Posterior vena cava (tissue), 2 donors: ENCODE data around the gene KRTAP5-7. TPM values are rescaled to one million over a fixed set of nuclear protein-coding genes. Genes with fewer than 3 reads are reported as not detected.

Experiments
- DNase-seq: peaks from one replicate; pipeline ENCODE4 v3.0.0-alpha.2; 2020; ENCODE audit warnings: low spot score
- intact Hi-C, 2 donors: fragments of 100-400 bp; cut with DNase I; formaldehyde crosslinking; loops; one replicate each; pipeline versions ENCODE4 v1.14.1 to v1.14.2; 2022 to 2023
- total RNA-seq, 2 donors: library from RNA; stranded (reverse); fragmentation: NEBNext Ultra II Directional; extraction: Animal tissue kit (Norgen Biotek cat#: 25700); gene quantifications; one replicate each; pipeline ENCODE4 v1.2.1, GENCODE V29; 2021
- donor health status: DM: yes; HTN: yes; CAD: no.
- donor health status: DM: yes; HTN: yes; CAD: no.

The KRTAP5-7 gene
- total RNA-seq, 2 donors from 2014 or later: 0.24 TPM; not detected in 1

DNA sequence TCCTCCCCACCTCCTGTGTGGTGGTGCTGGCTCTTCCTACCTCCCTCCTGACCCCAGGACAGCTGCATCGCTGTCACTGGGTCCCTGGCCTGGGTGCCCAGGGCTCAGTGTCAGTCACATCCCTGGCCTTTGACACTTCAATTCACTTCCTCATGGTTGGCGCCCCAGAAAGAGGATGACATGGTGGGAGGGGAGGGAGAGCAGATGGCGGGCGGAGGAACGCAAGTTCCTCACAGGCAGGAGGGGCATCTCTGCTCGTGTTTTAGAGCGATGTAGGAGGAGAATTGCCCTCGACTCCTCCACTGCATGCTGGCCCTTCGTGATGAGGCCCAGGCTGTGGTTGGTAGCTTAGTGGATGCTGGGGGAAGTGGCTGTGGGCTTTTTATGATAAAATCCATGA, 35.1 kb upstream of the KRTAP5-7 start:
- intact Hi-C loops: no loop called here
- peak; percentile 24 for DNase-seq

DNA sequence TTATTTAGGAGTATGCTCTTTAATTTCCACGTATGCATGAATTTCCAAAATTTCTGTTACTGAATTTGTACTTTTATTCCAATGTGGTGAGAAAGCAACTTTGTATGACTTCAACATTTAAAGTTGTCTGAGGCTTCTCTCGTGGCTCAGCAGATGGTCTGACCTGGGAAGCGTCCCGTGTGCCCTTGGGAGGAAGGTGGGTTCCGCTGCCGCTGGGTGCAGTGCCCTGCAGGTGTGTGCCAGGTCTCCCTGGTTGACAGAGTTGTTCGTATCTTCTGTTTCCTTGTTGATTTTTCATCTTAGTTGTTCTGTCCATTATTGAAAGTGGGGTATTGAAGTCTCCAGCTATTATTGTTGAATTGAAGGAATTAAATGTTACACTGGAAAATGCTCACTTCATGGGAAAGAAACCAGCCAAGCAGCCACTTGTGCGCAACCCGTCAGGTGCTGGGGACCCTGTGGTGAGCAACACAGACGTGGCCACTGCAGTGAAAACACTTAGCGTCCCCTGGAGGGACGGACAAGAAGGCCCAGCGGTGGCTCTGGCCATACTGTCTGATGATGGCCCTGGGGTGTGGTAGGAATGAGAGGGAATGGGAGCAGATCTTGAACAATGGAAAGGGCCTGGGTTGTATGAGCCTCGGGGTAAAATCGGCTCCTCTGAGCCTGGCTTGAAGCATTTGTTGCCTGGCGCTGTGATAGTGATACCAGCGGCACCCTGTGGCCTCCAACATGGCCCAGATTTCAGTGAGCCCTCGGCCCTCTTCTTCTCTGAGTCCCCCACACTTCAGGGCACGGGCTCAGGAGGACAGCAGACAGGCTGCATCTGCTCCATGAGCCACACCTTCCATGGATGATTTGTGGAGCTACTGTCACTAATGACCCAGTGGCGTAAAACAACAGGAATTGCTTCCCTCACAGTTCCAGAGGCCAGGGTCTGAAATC, 31.5 kb upstream of the KRTAP5-7 start:
- intact Hi-C loops: no loop called here
- peak; percentile 55 for DNase-seq

DNA sequence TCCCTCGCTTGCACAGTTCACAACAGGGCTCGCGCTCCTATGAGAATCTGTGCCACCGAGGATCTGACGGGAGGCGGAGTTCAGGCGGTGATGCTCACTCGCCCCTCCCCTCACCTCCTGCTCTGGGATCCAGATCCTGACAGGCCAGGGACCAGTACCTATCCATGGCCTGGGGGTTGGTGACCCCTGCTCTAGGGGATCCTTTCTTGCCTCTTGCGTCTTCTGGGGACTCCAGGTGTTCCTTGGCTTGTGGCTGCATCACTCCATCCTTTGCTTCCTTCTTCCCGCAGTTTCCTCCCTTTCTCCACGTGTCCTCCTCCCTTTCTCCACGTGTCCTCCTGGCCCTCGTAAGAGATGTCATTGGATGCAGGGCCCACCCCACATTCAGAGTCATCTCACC, 30.6 kb upstream of the KRTAP5-7 start:
- intact Hi-C loops: no loop called here
- DNase-seq: no peak

DNA sequence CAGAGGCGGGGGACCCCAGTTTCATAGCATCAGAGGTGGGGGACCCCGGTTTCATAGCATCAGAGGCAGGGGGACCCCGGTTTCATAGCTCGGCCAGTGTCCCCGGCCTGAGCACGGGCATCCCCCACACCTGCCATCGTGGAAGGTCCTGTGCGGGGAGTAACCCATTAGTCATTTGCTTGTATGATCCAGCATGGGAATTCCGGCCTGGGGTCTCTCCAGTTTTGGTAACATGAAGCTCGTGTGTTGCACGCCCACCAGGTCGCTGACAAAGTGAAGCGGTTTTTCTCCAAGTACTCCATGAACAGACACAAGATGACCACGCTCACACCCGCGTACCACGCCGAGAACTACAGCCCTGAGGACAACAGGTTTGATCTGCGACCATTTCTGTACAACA, 29.0 kb upstream of the KRTAP5-7 start:
- DNase-seq: peak; percentile 55

DNA sequence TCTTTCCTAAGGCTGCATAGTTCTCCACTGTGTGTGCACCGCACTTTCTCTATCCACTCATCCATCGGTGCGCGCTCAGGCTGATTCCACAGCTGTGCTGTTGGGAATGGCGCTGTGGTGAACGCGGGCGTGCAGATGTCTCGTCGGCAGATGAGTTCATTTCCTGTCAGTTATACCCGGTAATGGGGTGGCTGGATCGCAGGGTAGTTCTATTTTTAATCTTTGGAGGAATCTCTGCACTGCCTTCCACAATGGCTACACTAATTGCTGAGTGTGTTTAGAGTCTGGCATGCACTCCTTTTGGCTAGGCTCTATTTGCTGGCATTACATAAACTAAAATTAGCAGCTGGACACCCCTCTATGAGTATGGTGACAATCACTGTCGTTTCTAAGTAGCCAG, 27.9 kb upstream of the KRTAP5-7 start:
- intact Hi-C loops: no loop called here
- peak; percentile 51 for DNase-seq

More for the DNA sequence above, 29.0 kb upstream of the KRTAP5-7 start:
- intact Hi-C loops: no loop called here

DNA sequence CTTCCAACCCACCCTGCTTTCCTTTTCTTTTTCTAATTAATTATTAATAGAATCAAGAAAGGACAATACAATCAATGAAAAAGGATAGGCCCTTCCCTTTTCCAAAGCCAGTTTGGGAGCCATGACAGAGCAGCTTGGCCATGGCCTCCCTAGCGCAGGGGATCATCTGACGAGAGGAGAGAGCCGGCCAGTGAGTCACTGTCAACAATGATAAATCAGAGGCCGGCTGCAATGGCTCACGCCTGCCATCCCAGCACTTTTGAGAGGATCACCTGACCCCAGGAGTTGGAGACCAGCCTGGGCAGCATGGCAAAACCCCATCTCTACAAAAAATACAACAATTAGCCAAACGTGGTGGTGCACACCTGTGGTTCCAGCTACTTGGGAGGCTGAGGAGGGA, 27.5 kb upstream of the KRTAP5-7 start:
- peak; percentile 38 for DNase-seq

DNA sequence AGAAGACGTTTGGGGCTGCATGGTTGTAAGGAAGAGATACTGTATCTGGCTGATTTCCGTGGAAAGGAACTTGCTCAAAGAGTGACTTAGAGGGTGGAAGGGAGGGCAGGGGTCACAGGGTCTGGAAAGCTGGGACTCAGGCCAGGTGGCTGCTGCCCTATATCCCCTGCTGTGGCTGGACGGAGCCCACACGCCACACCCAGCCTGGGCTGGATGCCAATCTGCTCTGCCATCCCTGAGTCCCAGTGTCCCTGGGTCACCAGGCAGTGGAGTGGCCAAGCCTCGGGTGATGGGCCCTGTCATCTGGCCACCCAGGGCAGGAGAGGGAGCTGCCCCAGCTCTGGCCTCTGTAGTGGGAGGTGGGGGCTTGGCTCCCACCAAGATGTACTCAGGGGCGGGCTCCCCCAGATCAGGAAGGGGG, 26.5 kb upstream of the KRTAP5-7 start:
- DNase-seq: peak; percentile 44
- intact Hi-C loops: no loop called here

More for the DNA sequence above, 27.5 kb upstream of the KRTAP5-7 start:
- intact Hi-C loops: no loop called here

DNA sequence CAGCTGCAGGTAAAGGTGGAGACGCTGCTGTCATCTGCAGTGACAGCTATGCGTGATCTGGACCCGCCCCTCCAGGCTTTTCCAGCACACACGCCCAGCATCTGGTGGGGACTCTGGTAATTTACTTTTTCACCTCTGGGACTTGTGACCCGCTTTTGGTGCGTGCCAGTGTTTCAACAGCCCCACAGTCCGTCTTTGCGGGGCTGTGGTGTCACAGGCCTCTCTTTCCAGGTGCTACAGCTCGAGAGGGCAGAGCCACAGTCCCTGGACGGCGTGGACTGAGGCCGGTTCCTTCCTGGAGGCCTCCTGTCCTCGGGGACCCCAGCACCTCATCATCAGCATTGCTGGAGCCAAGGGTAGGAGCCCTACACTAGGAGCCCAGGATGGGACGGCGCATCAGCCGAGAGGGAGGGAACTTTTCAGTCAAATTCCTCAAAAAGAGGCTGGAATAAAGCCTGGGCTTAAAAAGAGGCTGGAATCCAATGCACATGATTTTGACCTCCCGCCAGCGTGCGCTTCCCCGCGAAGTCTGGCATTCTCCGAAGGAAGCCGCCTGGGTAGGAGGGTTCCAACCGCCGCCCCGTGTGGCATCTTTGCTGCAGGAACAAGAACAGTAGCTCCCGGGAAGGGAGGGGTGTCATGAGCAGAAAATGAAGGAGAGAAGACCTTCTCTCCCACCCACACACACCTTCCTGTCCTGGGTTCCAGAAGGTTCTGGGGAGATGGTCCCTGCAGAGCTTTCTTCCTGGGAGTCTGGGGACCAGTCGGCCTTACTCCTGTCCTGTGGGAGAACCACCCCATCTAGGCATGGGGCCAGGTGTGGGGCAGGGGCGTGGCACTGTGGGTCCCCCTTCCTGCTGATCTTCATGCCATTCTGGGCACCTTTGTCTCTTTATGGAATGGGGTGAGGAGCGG, 25.7 kb upstream of the KRTAP5-7 start:
- DNase-seq: peak; percentile 59

DNA sequence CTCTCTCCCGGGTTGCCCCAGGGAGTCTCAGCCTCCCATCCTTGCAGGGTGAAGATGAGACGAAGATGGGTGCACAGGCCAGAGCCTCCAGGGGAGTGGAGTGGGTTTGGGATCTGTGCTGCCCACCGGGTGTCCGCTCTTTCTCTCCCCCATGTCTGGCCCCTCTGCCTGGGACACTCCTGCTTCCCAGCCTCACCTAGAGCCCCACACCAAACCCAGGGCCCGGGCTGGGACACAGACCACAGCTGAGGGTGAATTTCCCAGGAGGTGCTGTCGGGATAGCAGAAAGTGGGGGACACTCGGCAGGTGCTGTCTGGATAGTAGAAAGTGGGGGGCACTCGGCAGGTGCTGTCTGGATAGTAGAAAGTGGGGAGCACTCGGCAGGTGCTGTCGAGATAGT, 25.0 kb upstream of the KRTAP5-7 start:
- intact Hi-C loops: no loop called here
- peak; percentile 28 for DNase-seq

More for the DNA sequence above, 25.7 kb upstream of the KRTAP5-7 start:
- intact Hi-C loops: no loop called here

DNA sequence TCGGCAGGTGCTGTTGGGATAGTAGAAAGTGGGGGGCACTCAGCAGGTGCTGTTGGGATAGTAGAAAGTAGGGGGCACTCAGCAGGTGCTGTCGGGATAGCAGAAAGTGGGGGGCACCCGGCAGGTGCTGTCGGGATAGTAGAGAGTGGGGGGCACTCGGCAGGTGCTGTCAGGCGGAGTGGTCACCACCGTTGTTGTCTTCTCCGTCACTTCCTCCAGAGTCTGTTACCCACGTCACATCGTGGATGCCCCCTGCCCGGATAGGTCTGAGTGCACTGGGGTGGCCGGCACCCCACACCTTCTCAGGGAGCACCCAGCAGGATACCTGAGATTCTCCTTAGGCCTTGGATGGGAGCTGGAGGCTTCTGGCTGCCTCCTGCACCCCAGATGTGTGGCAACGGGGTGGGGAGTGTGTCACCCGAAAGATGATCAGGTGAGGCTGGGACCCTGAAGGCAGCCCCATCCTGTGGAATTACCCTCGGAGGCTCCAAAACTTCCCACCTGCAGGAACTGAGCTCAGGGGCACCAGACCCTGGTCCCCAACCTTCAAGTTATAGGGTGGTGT, 24.1 kb upstream of the KRTAP5-7 start:
- peak; percentile 70 for DNase-seq
- intact Hi-C loops: no loop called here

DNA sequence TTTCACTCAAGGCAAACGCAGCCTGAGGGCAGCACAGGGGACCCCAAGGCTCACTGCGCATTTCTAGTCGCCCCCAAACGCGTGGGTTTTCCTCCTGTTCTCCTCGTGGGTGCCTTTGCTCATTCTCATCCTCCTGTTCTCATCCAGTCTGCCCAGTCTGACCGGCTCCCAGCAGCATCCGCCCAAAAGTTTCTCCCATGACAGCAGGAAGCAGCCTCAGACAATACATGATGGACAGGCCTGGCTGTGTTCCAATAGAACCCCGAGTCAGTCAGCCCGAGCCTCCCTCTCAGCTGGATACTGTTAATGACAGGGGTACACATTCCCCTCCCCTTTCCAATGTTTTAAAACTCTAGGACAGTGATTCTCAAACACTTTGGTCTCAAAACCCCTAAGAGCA, 22.5 kb upstream of the KRTAP5-7 start:
- DNase-seq: peak; percentile 56
- intact Hi-C loops: no loop called here

DNA sequence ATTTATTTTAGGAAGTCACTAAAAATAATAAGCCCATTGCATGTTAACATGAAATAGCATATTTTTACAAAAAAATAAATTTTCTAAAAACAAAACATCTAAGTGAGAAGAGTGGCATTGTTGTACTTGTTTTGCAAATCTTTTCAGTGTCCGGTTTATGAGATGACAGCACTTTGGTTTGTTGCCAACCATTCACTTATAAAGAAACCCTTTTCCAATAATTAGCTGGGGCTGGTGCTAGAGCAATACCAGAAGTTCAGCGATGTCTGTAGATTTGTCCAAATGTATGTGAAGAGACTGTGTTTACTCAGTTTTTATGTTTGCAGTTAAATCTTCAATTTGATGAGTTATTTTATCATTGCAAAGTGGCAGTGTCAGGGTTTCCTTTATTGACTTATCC, 22.1 kb upstream of the KRTAP5-7 start:
- DNase-seq: no peak

DNA sequence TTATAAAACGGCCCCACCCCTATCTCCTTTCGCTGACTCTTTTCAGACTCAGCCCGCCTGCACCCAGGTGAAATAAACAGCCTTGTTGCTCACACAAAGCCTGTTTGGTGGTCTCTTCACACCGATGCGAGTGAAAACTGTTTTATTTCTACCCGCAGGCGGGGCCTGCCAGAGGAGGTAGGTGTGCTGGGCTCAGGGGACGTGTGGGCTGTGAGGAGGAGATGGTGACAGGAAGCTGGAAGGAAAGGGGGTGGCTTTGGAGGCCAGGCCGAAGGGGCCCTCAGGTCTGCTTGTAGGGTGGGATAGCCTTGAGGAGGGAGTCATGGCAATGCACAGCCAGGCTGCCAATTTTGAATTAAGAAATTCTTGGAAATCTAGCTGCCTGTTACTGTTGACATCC, 21.3 kb upstream of the KRTAP5-7 start:
- peak; percentile 50 for DNase-seq
- intact Hi-C loops: no loop called here

More for the DNA sequence above, 22.1 kb upstream of the KRTAP5-7 start:
- intact Hi-C loops: no loop called here

DNA sequence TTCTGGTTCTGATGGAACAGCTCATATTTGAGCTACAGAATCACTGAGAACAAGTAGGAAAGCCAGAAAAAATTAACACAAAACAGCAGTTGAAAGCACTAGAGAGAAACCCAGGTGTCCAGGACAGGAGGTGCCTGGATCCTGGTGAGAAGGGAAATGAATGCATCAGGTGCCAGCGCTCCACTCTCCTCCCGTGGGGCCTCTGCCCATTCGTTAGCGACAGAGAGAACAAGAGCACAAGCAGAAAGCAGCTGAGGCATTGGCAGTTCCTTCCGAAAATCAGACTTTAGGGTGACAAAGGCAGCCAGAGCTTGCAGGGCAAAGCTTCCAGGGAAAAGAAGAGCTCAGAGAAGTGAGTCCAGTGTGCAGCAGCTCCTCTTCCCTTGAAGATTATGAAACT, 20.0 kb upstream of the KRTAP5-7 start:
- intact Hi-C loops: no loop called here
- DNase-seq: peak; percentile 12

DNA sequence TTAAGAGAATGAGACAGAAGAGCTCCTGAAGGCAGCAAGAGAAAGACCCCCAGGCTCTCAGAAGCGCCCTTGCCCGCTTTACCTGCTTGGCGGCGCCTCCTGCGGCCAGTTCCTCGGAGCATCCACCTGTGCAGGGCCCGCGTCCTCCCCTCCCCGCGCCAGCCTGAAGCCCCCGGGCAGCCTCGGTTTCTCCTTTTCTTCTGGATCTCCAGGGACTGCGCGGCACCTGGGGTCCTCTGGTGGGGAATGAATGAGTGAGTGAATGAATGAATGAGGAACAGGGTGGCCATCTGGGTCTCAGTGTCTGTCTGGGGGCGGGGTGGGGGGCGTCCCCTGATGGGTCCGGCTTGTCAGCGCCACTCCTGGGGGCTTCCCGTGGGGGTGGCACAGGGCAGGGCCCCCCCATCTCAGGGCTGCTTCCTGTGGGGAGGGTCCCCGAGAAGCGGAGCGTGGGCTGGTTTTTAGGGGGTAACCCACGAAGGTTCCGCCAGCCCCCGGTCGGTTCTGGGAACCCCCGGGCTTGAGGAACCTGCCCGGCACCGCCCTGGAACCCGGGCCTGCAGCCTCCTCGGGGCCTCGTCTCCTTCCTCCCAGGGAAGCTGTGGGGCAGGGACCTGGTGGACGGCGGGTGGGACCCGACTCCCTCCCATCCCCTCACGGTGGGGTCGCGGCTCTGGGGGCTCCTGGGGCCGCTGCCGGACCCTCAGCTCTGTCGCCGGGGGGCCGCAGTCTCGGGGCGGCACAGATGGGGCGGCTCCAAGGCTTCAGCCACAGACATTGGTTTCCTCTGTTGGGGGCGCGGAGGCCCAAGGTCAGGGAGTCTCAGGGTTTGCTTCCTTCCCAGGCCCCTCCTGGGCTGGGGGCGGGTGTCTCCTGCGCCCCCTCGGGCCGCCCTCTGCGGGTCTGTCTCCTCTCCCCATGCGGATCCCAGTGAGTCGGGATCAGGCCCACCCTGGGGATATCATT, 8.3 kb upstream of the KRTAP5-7 start:
- intact Hi-C loops: no loop called here
- DNase-seq: peak; percentile 69

DNA sequence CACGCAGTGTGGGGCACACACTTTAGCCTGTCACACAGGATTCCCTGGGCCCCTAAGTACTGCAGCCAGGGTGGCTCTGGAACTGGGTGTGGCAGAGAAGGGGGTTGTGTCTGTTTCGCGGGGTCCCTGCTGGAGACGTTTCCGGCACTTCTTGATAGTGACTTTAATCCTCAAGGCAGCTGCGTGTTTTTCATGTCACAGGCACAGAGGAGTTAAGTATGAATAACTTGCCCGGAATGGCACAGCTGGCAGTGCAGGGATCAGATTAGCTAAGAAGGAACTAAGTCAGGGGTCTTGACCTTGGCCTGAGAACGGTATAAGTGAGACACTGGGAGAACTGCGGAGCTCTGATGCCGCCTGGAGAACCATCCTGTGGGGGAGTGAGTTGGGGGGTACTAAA, 7.5 kb upstream of the KRTAP5-7 start:
- DNase-seq: no peak
- intact Hi-C loops: no loop called here

DNA sequence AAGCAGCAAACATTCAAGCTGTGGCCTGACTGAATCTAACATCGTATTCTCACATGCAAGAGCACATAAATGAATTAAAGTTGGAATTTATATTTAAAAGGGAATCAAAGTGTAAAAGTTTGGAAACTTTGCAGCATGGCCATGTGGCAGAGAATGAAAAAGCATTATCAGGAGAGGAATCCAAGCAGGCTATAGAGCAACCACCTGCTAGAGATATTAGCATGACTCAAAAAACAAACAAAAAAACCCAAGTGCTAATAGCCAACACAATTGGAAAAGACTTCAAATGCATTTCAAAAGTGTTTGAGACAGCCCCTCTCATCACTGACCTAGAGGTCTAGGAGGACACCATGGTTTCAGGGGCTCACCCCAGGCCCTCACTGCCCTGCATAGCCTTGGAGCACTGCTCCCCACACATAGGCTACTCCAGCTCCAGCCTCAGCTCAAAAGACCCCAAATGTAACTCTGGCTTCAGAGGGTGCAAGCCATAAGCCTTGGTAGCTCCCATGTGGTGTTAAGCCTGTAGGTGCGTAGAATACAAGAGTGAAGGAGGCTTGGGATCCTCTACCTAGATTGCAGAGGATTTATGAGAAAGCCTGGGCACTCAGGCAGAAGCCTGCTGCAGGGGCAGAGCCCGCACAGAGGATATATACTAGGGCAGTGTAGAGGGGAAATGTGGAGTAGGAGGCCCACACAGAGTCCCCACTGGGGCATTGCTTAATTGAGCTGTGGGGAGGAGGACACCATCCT, 1.7 kb upstream of the KRTAP5-7 start:
- DNase-seq: no peak
- intact Hi-C loops: no loop called here

DNA sequence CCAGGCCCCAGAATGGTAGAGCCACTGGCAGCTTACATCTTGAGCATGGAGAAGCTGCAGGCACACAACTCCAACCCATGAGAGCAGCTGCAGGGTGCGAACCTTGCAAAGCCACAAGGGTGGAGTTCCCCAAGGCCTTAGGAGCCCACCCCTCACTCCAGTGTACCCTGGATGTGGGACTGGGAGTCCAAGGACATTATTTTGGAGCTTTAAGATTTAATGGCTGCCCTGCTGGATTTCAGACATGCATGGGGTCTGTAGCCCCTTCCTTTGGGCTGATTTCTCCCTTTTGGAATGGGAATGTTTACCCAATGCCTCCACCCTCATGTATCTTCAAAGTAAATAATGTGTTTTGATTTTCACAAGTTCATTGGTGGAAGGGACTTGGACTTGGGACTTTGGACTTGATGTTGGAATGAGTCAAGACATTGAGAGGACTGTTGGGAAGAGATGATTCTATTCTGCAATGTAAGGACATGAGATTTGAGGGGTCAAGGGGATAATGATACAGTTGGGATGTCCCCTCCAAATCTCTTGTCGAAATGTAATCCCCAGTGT, 1.1 kb upstream of the KRTAP5-7 start:
- DNase-seq: no peak
- intact Hi-C loops: no loop called here
